Fibroblast of lung (primary cell): ENCODE data around the gene SLC6A17.

Experiments used
- CTCF ChIP-seq, 2 donors: IDR thresholded peaks in 1 of 2; conservative IDR thresholded peaks in 1 of 2; 1 replicate in 1 of 2; 2 replicates in 1 of 2; pipeline ENCODE4 v1.5.1; 2011 to 2012; ENCODE audit warnings: low read length in 2 of 2, control low read depth in 1 of 2, inconsistent platforms in 1 of 2, low read depth in 1 of 2, mild to moderate bottlenecking in 1 of 2
- EZH2 ChIP-seq: IDR thresholded peaks from 2 replicates; pipeline ENCODE4 v1.5.1; 2012; ENCODE audit warnings: low read length, control low read depth, mild to moderate bottlenecking; ENCODE audit errors: missing control alignments

DNA sequence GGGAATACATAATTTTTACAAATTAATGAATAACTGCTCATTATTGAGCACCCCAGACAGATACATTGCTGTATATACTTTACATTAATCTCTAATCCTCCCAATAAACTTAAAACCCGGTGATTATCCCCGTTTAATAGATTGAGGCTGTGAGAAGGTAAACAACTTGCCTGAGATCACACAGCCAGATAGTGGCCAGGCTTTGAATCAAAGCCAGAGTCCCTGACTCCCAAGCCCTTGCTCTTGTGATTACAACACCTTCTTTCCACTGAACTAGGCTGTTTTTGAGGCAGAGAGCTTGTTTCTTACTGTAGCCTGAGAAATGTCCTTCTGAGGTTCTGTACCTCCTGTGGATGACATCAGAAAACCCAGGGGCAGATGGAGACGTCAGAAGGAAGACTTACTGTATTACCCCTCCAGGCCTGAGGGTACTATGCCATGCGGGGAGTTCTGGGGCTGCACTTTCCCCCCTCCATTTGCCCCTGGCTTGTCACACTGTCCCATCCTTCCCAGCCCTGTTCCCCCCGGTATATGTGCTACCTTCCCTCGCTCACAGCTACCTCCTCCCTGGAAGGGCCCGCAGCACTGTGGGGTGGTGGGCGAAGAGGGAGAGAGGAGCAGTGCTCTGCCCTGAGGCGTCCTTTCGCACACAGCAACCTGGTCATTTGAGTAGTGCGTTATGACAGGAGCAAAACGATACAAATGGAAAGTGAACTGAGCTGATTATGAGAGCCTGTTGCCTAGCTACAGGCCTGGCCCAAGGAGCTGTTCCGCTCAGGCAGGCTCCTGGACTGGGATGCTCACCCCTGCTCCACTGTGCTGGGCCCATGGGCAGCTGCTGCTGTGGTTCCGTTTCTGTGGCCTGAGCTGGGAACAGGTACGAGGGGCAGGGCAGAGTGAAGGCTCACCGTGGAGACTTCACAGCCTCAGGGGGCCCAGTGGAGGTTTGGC is 64.4 kb downstream of the SLC6A17 start:
- TF ChIP-seq CTCF (conservative IDR thresholded peaks at IDR 0.05 in 1 of 2, IDR thresholded peaks at IDR 0.05 in 1 of 2; ENCODE audit: low read depth in 1 of 2, low read length in 2 of 2) (no peak), EZH2 (no peak)
